ENCODE data around the gene SIX6.
"Not testable (repeated sequence)": the region's sequence is repeated elsewhere in the genome, so short reads cannot be mapped to it uniquely, and the experiment has no call there.

Gene SIX6

DNA sequence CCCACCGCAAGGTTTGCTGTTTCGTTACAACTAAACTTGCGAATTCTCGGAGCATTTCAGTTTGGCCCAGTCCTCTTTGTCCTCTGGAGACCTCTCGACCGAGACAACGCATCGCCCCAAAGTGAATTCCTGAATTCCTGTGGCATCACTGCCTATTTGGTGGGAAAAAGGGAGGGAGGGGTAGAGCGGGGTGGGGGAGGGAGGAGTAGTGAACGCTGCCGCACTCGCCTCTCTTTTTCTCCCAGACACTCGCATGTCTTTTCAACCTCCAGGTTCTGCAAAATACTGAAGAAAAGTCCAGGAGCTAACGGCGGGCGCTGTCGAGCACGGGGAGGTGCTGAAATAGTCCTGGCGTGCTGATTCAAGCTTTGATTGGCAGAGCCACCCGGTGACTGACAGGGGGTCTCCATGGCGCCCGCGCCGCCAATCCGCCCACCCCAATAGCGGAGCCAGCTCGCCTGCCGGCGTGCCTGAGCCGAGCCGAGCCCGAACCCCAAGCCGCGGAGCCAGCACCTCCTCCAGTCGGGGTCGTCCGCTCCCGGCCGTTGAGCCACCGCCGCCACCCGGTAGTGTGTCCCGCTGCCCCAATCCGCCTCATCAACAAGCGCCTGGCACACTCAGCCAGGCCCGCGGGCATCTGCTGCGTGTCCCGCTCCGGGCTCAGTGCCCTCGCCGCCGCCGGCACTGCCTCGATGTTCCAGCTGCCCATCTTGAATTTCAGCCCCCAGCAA, at the start of gene SIX6:
Gene SIX6 (plus strand): TSS at position 440 of the 731 bp plus-strand sequence. CDS start 253 bp downstream, at position 693.
- DNase-seq (ENCODE audit: low read depth in 1 of 2, low spot score in 1 of 2): no peak

DNA sequence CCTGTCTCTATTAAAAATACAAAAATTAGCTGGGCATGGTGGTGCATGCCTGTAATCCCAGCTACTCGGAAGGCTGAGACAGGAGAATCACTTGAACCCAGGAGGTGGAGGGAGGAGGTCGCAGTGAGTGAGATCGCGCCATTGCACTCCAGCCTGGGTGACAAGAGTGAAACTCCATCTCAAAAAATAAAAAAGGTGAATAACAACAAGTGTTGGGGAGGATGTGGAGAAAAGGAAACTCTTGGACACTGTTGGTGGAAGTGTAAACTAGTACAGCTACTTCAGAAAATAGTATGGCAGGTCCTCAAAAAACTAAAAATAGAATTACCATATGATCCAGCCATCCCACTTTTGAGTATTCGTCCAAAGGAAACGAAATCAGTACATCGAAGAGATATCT, 28.7 kb upstream of the SIX6 start:
- DNase-seq (ENCODE audit: low read depth in 1 of 2, low spot score in 1 of 2): not testable (repeated sequence)

DNA sequence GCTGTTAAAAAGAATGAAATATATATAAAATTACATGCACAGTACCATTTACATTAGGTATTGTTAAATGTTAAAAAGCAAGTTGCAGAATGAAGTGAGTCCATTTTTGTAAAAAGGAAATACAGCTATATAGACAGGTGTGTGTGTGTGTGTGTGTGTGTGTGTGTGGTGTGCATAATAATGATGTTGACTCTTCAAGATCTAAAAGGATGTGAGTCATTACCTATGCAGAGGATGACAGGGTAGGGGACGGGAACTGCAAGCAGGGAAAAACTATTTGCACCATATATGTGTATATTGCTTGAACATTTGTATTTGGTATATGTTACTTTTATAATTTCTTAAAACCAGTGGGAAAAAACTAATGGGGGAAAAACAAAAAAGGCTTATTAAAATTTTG, 26.2 kb upstream of the SIX6 start:
- DNase-seq (ENCODE audit: low read depth in 1 of 2, low spot score in 1 of 2): no peak

DNA sequence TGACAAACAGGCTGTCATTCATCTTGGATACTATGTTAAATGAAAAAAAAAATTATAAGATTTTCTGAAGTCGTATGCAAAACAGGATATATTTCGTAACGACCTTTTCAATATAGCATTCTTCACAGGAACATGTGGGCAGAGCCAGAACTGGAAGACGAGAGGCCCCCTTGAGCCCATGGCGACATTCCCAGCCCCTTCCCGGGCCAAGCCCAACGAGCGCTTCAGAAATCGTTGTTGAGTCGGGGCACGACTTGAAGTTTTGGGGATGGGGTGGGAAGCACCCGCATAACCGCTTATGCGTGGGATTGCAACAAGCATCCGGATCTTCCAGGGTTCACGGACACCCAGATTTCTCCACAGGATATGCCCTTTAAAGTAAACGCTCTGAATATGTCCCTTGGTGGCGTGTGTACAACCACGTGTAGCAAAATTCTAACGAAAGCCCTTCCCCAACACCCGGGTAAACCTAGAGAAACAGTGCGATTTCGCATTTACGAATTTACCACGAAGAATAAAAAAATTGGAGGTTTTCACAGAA, 23.8 kb upstream of the SIX6 start:
- no peak for DNase-seq (ENCODE audit: low read depth in 1 of 2, low spot score in 1 of 2)

DNA sequence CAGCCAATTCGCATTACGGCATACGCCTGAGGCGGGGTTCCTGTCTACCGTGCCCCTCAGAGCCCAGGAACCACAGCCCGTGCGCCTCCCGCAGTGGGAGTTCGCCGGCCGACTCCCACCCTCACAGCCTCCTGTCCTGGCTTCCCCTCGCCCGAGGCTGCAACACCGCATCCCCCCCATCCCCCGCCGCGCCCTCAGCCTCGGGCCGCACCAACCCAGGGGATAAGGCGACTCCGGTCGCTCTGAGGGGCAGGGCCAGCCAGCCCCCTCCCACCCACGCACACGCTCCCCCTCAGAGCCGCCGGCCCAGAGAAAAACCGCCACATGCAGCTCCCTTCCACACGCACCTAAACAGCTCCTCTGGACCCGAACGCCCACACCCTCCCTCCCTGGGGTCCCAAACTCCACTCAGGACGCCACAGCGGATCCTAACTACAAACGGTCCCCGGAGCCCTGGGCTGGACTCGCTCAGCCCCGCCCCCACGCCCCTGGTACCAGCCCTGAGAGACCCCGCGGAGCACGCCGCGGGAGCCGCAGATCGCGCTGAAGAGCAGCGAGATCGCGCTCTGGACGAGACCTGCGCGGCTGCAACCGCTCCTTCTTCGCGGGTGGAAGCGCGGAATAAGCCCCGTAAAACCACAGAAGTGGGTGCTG, 23.2 kb upstream of the SIX6 start, which contains the start of gene C14orf39:
Gene C14orf39 (minus strand): TSS at position 466 of the 654 bp plus-strand sequence. CDS start 985 bp downstream, outside the sequence.
- no peak for DNase-seq (ENCODE audit: low read depth in 1 of 2, low spot score in 1 of 2)

DNA sequence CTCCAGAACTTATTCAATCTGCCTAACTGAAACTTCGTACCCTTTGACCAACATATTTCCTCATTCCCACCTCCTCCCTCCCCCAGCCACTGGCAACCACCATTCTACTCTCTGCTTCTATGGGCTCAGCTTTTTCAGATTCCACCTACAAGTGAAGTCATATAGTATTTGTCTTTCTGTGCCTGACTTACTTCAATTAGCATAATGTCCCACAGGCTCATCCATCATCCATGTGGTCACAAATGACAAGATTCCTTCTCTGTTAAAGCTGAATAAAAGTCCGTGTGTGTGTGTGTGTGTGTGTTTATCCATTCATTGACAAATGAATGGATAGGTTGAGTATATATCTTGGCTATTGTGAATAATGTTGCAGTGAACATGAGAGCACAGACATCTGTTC, 21.7 kb upstream of the SIX6 start:
- DNase-seq (ENCODE audit: low read depth in 1 of 2, low spot score in 1 of 2): no peak

DNA sequence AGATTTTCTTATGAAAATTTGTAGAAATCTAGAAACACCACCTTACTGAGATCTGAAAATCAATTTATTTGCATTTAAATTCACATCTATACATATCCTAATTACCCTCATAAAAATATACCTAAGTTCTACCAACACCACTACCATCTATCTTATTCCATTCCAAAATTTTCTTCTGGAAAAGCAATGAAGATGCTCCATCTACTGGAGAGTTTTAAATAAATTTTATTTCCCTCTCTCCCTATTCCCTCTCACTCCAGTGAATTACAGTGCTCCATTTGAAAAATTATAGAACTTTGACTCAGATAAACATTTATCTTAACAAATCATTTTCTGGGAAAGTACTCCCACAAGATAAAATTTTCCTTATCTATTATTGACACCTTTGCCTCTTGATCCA, 20.8 kb upstream of the SIX6 start:
- no peak for DNase-seq (ENCODE audit: low read depth in 1 of 2, low spot score in 1 of 2)

DNA sequence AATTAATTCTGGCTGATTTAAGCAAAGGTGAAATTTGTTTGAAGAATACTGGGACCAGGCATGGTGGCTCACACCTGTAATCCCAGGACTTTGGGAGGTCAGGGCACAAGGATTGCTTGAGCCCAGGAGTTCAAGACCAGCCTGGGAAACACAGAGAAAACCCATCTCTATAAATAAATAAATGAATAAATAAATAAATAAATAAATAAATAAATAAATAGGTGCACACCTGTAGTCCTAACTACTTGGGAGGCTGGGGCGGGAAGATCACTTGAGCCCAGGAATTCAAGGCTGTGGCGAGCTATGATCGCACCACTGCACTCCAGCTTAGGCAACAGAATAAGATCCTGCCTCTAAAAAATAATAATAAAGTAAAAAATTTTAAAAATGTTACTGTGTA, 18.7 kb upstream of the SIX6 start:
- DNase-seq (ENCODE audit: low read depth in 1 of 2, low spot score in 1 of 2): no peak

DNA sequence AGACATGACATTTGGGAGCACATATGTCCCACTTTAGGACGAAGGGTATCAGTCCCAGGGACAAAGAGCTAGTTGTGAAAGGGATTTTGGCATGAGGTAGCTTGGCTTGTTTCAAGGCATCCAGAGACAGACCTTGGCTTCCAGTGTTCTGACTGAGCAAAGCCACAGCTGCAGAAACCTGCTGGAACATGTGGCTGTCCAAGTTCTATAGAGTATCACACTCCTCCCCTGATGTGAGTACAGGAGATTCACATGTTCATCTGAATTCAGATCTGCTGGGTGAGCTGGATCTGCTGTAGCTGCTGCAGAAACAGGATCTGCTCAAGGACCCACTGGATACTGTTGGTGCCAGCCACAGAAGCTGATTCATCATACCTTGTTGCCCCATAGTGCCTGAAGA, 13.0 kb upstream of the SIX6 start:
- DNase-seq (ENCODE audit: low read depth in 1 of 2, low spot score in 1 of 2): no peak

DNA sequence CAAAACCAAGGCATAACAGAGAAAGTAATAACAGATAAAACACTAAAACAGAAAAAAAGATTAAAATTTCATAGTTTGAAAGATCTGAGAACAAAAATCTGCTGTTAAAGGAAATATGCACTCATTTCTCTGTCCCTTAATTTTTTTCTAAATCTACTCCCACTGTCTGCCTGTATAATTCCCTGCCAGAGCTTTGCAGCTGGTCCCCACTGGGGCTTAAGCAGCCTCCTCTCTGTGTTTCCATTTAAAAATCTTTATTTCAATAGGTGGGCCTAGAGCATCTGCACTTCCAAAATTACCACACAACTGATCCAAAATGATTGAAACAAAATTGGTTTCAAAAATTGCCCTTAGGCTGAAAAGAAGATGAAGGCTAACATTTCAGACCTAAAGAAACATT, 6.4 kb upstream of the SIX6 start:
- DNase-seq (ENCODE audit: low read depth in 1 of 2, low spot score in 1 of 2): no peak

DNA sequence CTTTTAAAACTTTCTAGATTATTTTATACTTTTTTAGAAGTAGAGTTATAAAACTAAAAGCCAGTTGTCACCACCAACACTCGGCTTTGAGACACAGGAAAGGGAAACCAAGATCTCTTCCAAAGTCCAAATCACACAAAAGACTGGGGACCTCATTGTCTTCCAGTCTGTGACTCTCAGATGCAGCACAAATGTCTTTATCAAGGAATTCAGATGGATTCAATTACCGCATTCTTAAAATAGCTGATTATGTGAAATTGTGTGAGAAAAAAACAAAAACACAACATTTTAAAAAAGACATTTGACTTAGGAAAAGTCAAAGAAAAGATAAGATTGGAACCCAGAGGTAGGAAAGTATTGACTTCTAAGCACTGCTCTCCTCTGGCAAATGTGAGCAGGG, 3.5 kb upstream of the SIX6 start:
- no peak for DNase-seq (ENCODE audit: low read depth in 1 of 2, low spot score in 1 of 2)

DNA sequence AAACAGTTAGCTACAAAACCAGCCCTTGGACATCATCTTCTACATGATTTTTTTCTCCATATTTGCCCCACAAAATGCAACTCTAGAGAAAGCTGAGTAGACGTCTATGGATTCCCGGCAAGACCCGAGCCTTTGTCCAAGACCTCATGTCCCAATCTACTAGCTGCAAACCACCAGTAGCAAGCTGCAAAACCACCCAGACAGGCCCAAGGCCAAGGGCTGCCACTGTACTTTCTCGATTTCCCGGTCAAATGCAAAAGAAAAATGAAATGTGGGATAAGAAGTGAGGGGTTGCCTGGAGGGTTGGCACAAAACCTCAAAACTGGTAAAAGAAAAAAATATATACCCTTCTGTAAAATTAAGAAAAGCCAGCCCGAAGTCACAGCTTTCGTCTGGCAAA, 2.9 kb upstream of the SIX6 start:
- no peak for DNase-seq (ENCODE audit: low read depth in 1 of 2, low spot score in 1 of 2)

DNA sequence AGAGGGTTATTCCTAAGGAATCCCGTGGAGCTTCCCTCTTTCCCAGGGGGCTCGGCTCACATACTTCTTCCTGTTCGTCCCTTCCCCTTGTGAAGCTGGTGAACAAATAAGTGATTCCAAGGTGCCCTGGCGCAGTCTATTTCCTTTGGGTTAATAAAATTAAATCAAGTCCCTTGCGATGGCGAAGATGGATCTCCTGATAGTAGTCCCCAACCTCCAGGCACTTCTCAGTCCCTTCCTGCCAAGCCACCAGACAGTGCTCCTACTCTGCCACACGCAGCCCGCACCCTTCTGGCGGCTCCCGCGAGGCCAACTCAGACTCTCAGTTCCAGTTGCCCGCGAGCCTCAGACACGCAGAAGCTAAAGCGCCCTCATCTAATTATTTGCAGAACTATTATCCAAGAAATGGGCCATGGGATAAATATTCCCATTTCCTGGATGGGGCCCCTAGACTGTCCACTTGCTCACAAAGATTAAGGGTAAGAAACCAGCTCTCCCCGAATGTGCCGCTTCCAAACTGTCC, 2.4 kb upstream of the SIX6 start:
- DNase-seq (ENCODE audit: low read depth in 1 of 2, low spot score in 1 of 2): no peak

DNA sequence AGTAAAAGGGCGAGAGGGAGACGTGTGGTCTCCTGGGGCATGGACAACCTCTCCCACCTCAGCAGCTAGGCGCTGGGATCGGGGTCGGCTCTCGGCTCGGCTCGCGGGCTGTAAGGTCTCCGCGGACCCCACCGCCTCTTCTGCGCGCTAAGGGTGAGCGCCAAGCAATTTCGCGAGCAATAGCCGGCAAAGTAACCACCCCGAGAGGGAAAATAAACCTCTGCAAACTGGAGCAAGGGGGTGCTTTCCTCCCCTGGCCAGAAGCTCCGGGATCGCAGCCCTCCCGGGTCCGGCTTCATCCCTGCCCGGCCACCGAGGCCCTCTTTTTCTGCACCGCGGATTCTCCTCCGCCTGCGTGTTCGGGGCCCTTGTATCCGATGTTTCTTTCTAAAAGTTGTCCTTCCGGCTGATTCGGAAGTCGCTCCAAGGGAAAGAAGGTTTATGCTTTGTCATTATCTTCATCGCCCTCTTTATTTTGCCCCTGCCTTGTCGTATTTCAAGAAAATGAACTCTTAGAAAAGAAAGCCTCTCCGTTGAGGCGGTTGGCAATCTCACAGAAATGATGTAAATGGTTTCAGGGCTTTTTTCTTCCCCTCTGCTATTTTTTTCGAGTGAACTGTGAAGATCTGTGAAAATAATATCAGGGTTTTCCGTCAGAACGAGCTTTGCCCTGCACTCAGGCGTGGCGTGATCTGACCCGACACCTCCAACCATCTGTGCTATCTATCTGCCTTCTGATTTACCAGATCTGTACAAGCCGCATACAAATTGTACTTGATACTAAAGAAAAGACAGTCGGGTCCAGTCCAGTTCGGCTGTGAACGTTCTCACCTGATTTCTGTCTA, 1.7 kb upstream of the SIX6 start:
- DNase-seq (ENCODE audit: low read depth in 1 of 2, low spot score in 1 of 2): no peak

DNA sequence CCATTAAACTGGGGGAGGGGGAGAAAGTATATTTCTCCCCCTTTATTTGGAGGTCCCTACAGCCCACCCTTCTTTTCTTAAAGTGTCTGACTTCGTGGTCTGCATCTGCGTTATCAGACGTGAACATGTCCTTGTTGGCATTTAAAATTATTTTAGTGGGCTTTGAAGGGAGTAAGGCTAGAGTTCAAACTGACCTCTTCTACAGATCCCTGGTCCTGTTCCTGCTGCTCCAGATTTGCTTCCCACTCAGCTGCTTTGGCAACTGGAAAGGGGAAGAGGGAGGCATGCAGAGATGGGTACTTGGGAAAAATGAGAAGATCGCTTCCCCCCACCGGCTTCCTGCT, 611 bp upstream of the SIX6 start:
- DNase-seq (ENCODE audit: low read depth in 1 of 2, low spot score in 1 of 2): no peak

DNA sequence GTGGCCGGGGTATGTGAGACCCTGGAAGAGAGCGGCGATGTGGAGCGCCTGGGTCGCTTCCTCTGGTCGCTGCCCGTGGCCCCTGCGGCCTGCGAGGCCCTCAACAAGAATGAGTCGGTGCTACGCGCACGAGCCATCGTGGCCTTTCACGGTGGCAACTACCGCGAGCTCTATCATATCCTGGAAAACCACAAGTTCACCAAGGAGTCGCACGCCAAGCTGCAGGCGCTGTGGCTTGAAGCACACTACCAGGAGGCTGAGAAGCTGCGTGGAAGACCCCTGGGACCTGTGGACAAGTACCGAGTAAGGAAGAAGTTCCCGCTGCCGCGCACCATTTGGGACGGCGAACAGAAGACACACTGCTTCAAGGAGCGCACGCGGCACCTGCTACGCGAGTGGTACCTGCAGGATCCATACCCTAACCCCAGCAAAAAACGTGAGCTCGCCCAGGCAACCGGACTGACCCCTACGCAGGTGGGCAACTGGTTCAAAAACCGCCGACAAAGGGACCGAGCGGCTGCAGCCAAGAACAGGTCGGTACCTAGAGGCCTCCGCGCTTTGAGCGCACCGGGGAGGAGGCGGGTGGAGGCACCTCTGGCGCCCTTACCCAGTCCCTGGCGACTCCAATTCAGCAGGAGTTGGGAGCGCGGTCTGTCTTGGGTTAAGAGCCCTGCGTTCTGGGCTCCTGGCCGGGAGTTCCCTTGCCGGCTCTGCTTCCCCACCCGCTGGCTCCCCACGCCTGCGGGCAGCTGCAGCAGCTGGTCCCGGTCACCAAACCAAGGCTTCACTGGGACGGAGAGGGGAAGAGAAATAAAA, 700 bp downstream of the SIX6 start:
- no peak for DNase-seq (ENCODE audit: low read depth in 1 of 2, low spot score in 1 of 2)

DNA sequence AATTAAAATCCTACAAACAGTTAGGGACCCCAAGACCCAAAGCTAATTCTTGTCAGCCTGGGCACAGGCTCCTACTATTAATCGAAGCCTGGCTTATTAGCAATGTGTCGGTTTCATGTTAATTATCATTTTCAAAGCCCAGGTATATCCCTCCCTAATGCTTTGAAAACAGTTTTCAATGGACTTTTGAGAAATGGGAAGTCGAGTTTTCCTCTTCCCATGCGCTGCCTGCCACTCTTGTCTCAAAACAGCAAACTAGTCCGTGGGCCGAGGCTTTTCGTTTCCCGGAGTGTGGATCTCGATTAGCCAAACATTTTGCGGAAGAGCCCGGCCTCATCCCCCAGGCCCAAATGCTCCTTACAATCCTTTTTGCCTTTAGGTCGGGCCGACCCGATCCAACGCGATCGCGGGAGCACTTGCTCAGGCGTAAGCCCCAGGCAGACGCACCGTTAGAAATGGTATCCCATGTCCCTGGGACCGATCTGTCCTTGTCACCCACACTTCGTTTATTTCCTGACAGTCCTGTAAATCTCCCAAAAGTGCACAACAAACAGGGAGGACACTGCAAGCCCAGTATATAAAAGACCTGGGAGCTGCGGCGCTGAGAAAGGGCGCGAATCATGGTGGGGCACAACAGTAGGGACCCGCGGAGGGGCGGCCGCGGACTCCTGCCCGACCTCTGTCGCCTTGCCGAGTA, 1.5 kb downstream of the SIX6 start:
- no peak for DNase-seq (ENCODE audit: low read depth in 1 of 2, low spot score in 1 of 2)

DNA sequence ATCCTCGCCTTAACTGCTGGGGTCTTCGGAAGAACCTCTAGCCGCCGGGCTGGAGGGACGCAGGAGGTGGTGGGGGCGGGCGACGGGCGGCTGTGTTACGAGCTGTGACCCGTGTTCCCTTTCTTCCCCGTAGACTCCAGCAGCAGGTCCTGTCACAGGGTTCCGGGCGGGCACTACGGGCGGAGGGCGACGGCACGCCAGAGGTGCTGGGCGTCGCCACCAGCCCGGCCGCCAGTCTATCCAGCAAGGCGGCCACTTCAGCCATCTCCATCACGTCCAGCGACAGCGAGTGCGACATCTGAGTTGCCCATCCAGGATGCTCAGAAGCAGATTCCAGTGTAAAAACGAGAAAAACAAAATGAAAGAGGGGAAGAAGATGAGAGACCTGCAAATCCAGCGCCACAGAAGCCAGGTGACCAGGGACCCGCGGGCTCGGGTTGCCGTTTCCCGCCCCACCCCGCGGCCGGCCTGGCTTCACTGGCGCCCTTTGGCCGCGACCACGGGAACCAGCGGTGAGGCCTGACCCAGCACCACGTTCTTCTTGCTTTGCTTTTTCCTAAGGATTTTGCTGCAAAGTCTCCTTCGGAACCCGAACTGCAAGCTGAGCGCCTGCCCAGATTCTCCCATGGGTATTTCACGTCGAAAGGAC, 2.1 kb downstream of the SIX6 start:
- no peak for DNase-seq (ENCODE audit: low read depth in 1 of 2, low spot score in 1 of 2)

DNA sequence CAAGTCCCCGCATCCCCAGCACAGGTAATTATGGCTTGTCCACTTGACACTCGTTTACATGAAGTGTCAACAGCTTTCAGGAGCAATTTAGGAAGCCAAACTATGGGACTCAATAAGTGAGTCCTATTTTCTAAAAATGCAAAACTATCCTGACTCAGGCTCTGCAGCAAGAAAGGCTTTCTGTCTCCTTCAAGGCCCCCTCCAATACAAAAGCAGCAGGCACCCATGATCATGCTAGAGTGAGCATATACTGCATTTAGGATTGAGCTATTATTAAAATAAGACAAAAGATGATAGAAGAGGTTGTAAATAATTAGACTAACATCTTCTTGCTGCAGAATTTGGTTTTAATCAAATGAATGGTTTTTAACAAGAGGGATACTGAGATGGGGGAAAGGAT, 3.2 kb downstream of the SIX6 start:
- no peak for DNase-seq (ENCODE audit: low read depth in 1 of 2, low spot score in 1 of 2)

All from activated CD4-positive, alpha-beta T cell treated with anti-CD3 and anti-CD28 coated beads, Interleukin-2, amount 50 U/mL, for 24 hours (primary cell).